H7 (cell line): ENCODE results near the gene HMGA1. TPM values are rescaled to one million over a fixed set of nuclear protein-coding genes. Genes with fewer than 3 reads are reported as not detected.
"Not testable (repeated sequence)": the region's sequence is repeated elsewhere in the genome, so short reads cannot be mapped to it uniquely, and the experiment has no call there.

Source experiments
- DNase-seq: peaks from one replicate; pipeline ENCODE4 v3.0.0; 2012
- H3K27me3 ChIP-seq: 2 replicates; pipeline ENCODE4 v1.6.0; 2011; ENCODE audit warnings: mild to moderate bottlenecking, low read length; ENCODE audit not compliant: control insufficient read depth, insufficient read depth
- H3K36me3 ChIP-seq: replicated peaks from 2 replicates; pipeline ENCODE4 v1.5.1; 2011; ENCODE audit warnings: low read length; ENCODE audit not compliant: control insufficient read depth, insufficient read depth
- H3K4me3 ChIP-seq: 2 replicates; pipeline ENCODE4 v1.5.1; 2011; ENCODE audit warnings: low read depth, mild to moderate bottlenecking, control low read depth, low read length, moderate library complexity; ENCODE audit not compliant: insufficient read depth
- total RNA-seq: library from RNA; depleted of rRNA; stranded (reverse); fragments of >200 nt; shearing (Covaris generic); gene quantifications from 2 replicates; pipeline ENCODE4 v1.2.3, GENCODE V29; 2014

The HMGA1 gene
- total RNA-seq, 1 experiment from 2014 or later: 1,892 TPM

- DNase-seq: no peak
- H3K4me3 ChIP-seq: peak overlapping the region; percentile 61
- H3K36me3 ChIP-seq: peaks cover under 1% of the 10 kb centered on the region; the same call in 1 of the 2 replicates
- H3K27me3 ChIP-seq: no peaks in the 10 kb centered on the region
Observed at GRCh38 chr6:34249469-34250261, 13.0 kb downstream of the HMGA1 start.

GRCh38 chr6:34252395-34252794 lies 15.7 kb downstream of the HMGA1 start:
- not testable (repeated sequence) for H3K4me3 ChIP-seq, H3K36me3 ChIP-seq, DNase-seq, H3K27me3 ChIP-seq

GRCh38 chr6:34259529-34260069 lies 22.9 kb downstream of the HMGA1 start:
- Histone ChIP-seq H3K4me3 (no peak overlapping the region), H3K27me3 (no peaks in the 10 kb centered on the region), H3K36me3 (no peaks in the 10 kb centered on the region)
- no peak for DNase-seq

GRCh38 chr6:34260576-34261267 lies 24.0 kb downstream of the HMGA1 start:
- no peak for DNase-seq
- no peaks in the 10 kb centered on the region for H3K27me3 ChIP-seq
- H3K36me3 ChIP-seq: no peaks in the 10 kb centered on the region
- H3K4me3 ChIP-seq: no peak overlapping the region

- H3K27me3 ChIP-seq, H3K36me3 ChIP-seq, DNase-seq, H3K4me3 ChIP-seq: not testable (repeated sequence)
Observed at GRCh38 chr6:34263484-34263883, 26.8 kb downstream of the HMGA1 start.

GRCh38 chr6:34267746-34268145 lies 31.1 kb downstream of the HMGA1 start:
- Histone ChIP-seq H3K27me3 (no peaks in the 10 kb centered on the region), H3K4me3 (no peak overlapping the region), H3K36me3 (no peaks in the 10 kb centered on the region)
- DNase-seq: no peak

GRCh38 chr6:34269132-34269531 lies 32.5 kb downstream of the HMGA1 start:
- H3K27me3 ChIP-seq, DNase-seq: not testable (repeated sequence)

GRCh38 chr6:34269658-34270341 lies 33.1 kb downstream of the HMGA1 start:
- H3K36me3 ChIP-seq, H3K4me3 ChIP-seq, H3K27me3 ChIP-seq, DNase-seq: not testable (repeated sequence)

More at GRCh38 chr6:34269132-34269531, 32.5 kb downstream of the HMGA1 start:
- H3K36me3 ChIP-seq, H3K4me3 ChIP-seq: not testable (repeated sequence)

- no peak overlapping the region for H3K4me3 ChIP-seq
- H3K36me3 ChIP-seq: no peaks in the 10 kb centered on the region
- peak; percentile 77 for DNase-seq
- H3K27me3 ChIP-seq: no peaks in the 10 kb centered on the region
Observed at GRCh38 chr6:34272013-34272926, 35.6 kb downstream of the HMGA1 start.

- H3K4me3 ChIP-seq: no peak overlapping the region
- no peak for DNase-seq
- no peaks in the 10 kb centered on the region for H3K36me3 ChIP-seq
- H3K27me3 ChIP-seq: no peaks in the 10 kb centered on the region
Observed at GRCh38 chr6:34273242-34273805, 36.7 kb downstream of the HMGA1 start.

GRCh38 chr6:34274129-34274528 lies 37.5 kb downstream of the HMGA1 start:
- Histone ChIP-seq H3K4me3 (no peak overlapping the region), H3K27me3 (no peaks in the 10 kb centered on the region), H3K36me3 (0 out of 2 replicates have a peak, but pooled peaks cover 2% of the 10 kb centered on the region)
- DNase-seq: no peak

- no peak for DNase-seq
- no peaks in the 10 kb centered on the region for H3K27me3 ChIP-seq
- H3K4me3 ChIP-seq: no peak overlapping the region
- peaks cover 5% of the 10 kb centered on the region; the same call in 1 of the 2 replicates for H3K36me3 ChIP-seq
Observed at GRCh38 chr6:34275128-34275804, 38.6 kb downstream of the HMGA1 start.

- no peak for DNase-seq
- Histone ChIP-seq H3K36me3 (peaks cover 6% of the 10 kb centered on the region), H3K4me3 (no peak overlapping the region), H3K27me3 (no peaks in the 10 kb centered on the region)
Observed at GRCh38 chr6:34276191-34276590, 39.5 kb downstream of the HMGA1 start.
